GM23338 (cell line): ENCODE results near the gene DBH. TPM values are rescaled to one million over a fixed set of nuclear protein-coding genes. Genes with fewer than 3 reads are reported as not detected.

Experiments
- ATAC-seq: fragments of 200-7000 bp; cut with Tn5 transposase; 3 replicates; pipeline ENCODE4 v1.9.1; 2020
- DNase-seq: peaks from one replicate; pipeline ENCODE4 v3.0.0-alpha.2; 2015; ENCODE audit warnings: low spot score
- H2AFZ ChIP-seq: fragments of 200-600 bp; sonication (generic); 2 replicates; pipeline ENCODE4 v1.8.0; 2016; ENCODE audit warnings: antibody characterized with exemption, mild to moderate bottlenecking, moderate library complexity
- H3F3A ChIP-seq: fragments of 200-600 bp; sonication (generic); replicated peaks from 2 replicates; pipeline ENCODE4 v1.8.0; 2017; ENCODE audit warnings: antibody characterized with exemption, mixed run types, low read depth
- H3K27ac ChIP-seq: fragments of 200-600 bp; sonication (generic); 2 replicates; pipeline ENCODE4 v1.6.1; 2016; ENCODE audit warnings: low read depth
- H3K27me3 ChIP-seq: fragments of 200-600 bp; sonication (generic); 2 replicates; pipeline ENCODE4 v1.8.0; 2016; ENCODE audit warnings: mild to moderate bottlenecking, mixed run types, moderate library complexity; ENCODE audit not compliant: insufficient read depth
- H3K36me3 ChIP-seq: fragments of 200-600 bp; sonication (generic); 2 replicates; pipeline ENCODE4 v1.8.0; 2016; ENCODE audit warnings: mild to moderate bottlenecking; ENCODE audit not compliant: insufficient read depth
- H3K4me1 ChIP-seq: fragments of 200-600 bp; sonication (generic); 2 replicates; pipeline ENCODE4 v1.8.0; 2016; ENCODE audit warnings: mild to moderate bottlenecking, moderate library complexity; ENCODE audit not compliant: insufficient read depth
- H3K4me2 ChIP-seq: fragments of 200-600 bp; sonication (generic); 2 replicates; pipeline ENCODE4 v1.7.1; 2017; ENCODE audit warnings: mixed run types
- H3K4me3 ChIP-seq: fragments of 200-600 bp; sonication (generic); 2 replicates; pipeline ENCODE4 v1.6.1; 2016; ENCODE audit warnings: mixed run types
- H3K79me2 ChIP-seq: fragments of 200-600 bp; sonication (generic); replicated peaks from 2 replicates; pipeline ENCODE4 v1.8.0; 2017; ENCODE audit warnings: mild to moderate bottlenecking; ENCODE audit not compliant: insufficient read depth
- H3K9me2 ChIP-seq: fragments of 200-600 bp; sonication (generic); 2 replicates; pipeline ENCODE4 v1.8.0; 2017; ENCODE audit not compliant: insufficient read depth
- H4K20me1 ChIP-seq: fragments of 200-600 bp; sonication (generic); replicated peaks from 2 replicates; pipeline ENCODE4 v1.8.0; 2017; ENCODE audit warnings: mild to moderate bottlenecking; ENCODE audit not compliant: insufficient read depth
- H3K27ac Mint-ChIP-seq: 2 replicates; pipeline ENCODE4 v1.8.0; 2020; ENCODE audit warnings: inconsistent platforms, mild to moderate bottlenecking, moderate library complexity, mixed read lengths
- H3K27me3 Mint-ChIP-seq: 3 replicates; pipeline ENCODE4 v1.8.0; 2022; ENCODE audit warnings: low read depth, mild to moderate bottlenecking, moderate library complexity, mixed read lengths, inconsistent platforms; ENCODE audit not compliant: insufficient read depth, poor library complexity
- H3K36me3 Mint-ChIP-seq: 3 replicates; pipeline ENCODE4 v1.8.0; 2021; ENCODE audit warnings: low read depth, mild to moderate bottlenecking, inconsistent platforms, moderate library complexity, mixed read lengths
- H3K4me1 Mint-ChIP-seq: 3 replicates; pipeline ENCODE4 v1.8.0; 2020; ENCODE audit warnings: mild to moderate bottlenecking, inconsistent platforms, mixed read lengths
- H3K4me3 Mint-ChIP-seq: 3 replicates; pipeline ENCODE4 v1.8.0; 2021; ENCODE audit warnings: moderate library complexity, mild to moderate bottlenecking, inconsistent platforms, mixed read lengths
- H3K9me3 Mint-ChIP-seq: 3 replicates; pipeline ENCODE4 v1.8.0; 2020; ENCODE audit warnings: moderate library complexity, mild to moderate bottlenecking, inconsistent platforms, mixed read lengths
- CREB1 ChIP-seq: fragments of 250-450 bp; sonication (Bioruptor Pico); IDR thresholded peaks from 2 replicates; pipeline ENCODE4 v1.5.0; 2020; ENCODE audit warnings: low read depth, mild to moderate bottlenecking, moderate library complexity
- EZH2phosphoT487 ChIP-seq: fragments of 200-600 bp; sonication (generic); IDR thresholded peaks from one replicate; pipeline ENCODE4 v1.8.1; 2018; ENCODE audit warnings: antibody characterized with exemption; ENCODE audit not compliant: unreplicated experiment
- JUNB ChIP-seq: IDR thresholded peaks from one replicate; pipeline ENCODE4 v1.6.1; 2016; ENCODE audit warnings: antibody characterized with exemption; ENCODE audit not compliant: unreplicated experiment
- POLR2AphosphoS5 ChIP-seq: IDR thresholded peaks from 2 replicates; pipeline ENCODE4 v1.6.1; 2016; ENCODE audit warnings: antibody characterized with exemption, low read depth
- ZNF114 ChIP-seq: fragments of 250-450 bp; sonication (Bioruptor Pico); IDR thresholded peaks from 2 replicates; pipeline ENCODE4 v1.5.0; 2020; ENCODE audit warnings: mild to moderate bottlenecking, moderate library complexity
- ZNF331 ChIP-seq: fragments of 250-450 bp; sonication (Bioruptor Pico); IDR thresholded peaks from 2 replicates; pipeline ENCODE4 v1.5.0; 2020; ENCODE audit warnings: low read depth, mild to moderate bottlenecking, moderate library complexity
- polyA plus RNA-seq: library from polyadenylated mRNA; unstranded; fragments of >200 nt; fragmentation: Nextera tagmentation; extraction: Ambion mirVana; gene quantifications from 2 replicates; pipeline ENCODE4 v1.2.1, GENCODE V29; 2016
- total RNA-seq: library from RNA; depleted of rRNA; stranded (reverse); fragments of >200 nt; shearing (Covaris generic); gene quantifications from 2 replicates; pipeline ENCODE4 v1.2.3, GENCODE V29; 2014
- TF ChIP-seq, protein P1 (sequence below): IDR thresholded peaks from one replicate; pipeline ENCODE4 v1.6.1; 2018; ENCODE audit warnings: antibody characterized with exemption; ENCODE audit not compliant: unreplicated experiment
- TF ChIP-seq, protein P2 (sequence below): IDR thresholded peaks from 2 replicates; pipeline ENCODE4 v1.6.1; 2016; ENCODE audit warnings: antibody characterized with exemption
- TF ChIP-seq, protein P3 (sequence below), 2 experiments: fragments of 200-600 bp in 1 of 2; sonication (generic) in 1 of 2; conservative IDR thresholded peaks; 2 replicates each; pipeline versions ENCODE4 v1.5.1 to v1.6.1; 2016 to 2017; ENCODE audit warnings: antibody characterized with exemption in 2 of 2, low read depth in 2 of 2, mild to moderate bottlenecking in 2 of 2, moderate library complexity in 1 of 2

Gene DBH
- total and polyA plus RNA-seq, 2 experiments from 2014 or later = 0.08 to 0.24 TPM

DNA sequence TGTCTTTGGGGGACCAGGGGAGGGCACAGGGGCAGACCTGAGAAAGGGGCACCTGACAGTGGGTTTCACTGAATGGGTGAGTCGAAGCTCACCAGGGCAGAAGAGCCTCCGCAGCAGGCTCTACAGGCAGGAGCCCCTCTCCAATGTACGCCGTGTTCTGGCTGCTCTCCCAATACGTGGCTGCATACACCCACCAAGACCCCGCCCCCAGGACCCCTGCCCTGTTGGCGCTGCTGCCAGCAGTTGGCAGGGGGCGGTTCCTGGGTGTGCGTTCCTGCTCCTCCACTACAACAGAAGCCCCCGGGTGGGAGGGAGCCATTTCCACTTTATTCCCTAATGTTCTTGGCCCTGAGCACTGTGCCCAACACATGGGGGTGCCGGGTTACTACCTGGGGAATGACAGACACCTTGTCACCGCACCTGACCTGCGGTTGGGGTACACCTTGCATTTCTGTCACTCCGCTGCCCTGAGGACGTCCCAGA lies 71.6 kb downstream of the DBH start (continued):
- no peak for TF ChIP-seq CREB1
- TF ChIP-seq, protein P1, sequence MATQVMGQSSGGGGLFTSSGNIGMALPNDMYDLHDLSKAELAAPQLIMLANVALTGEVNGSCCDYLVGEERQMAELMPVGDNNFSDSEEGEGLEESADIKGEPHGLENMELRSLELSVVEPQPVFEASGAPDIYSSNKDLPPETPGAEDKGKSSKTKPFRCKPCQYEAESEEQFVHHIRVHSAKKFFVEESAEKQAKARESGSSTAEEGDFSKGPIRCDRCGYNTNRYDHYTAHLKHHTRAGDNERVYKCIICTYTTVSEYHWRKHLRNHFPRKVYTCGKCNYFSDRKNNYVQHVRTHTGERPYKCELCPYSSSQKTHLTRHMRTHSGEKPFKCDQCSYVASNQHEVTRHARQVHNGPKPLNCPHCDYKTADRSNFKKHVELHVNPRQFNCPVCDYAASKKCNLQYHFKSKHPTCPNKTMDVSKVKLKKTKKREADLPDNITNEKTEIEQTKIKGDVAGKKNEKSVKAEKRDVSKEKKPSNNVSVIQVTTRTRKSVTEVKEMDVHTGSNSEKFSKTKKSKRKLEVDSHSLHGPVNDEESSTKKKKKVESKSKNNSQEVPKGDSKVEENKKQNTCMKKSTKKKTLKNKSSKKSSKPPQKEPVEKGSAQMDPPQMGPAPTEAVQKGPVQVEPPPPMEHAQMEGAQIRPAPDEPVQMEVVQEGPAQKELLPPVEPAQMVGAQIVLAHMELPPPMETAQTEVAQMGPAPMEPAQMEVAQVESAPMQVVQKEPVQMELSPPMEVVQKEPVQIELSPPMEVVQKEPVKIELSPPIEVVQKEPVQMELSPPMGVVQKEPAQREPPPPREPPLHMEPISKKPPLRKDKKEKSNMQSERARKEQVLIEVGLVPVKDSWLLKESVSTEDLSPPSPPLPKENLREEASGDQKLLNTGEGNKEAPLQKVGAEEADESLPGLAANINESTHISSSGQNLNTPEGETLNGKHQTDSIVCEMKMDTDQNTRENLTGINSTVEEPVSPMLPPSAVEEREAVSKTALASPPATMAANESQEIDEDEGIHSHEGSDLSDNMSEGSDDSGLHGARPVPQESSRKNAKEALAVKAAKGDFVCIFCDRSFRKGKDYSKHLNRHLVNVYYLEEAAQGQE = no peak
- TF ChIP-seq ZNF114 (CRISPR knock-in tag) = no peak
- TF ChIP-seq, protein P2, sequence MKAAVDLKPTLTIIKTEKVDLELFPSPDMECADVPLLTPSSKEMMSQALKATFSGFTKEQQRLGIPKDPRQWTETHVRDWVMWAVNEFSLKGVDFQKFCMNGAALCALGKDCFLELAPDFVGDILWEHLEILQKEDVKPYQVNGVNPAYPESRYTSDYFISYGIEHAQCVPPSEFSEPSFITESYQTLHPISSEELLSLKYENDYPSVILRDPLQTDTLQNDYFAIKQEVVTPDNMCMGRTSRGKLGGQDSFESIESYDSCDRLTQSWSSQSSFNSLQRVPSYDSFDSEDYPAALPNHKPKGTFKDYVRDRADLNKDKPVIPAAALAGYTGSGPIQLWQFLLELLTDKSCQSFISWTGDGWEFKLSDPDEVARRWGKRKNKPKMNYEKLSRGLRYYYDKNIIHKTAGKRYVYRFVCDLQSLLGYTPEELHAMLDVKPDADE = no peak
- TF ChIP-seq POLR2AphosphoS5 = no peak
- no peak for TF ChIP-seq EZH2phosphoT487

DNA sequence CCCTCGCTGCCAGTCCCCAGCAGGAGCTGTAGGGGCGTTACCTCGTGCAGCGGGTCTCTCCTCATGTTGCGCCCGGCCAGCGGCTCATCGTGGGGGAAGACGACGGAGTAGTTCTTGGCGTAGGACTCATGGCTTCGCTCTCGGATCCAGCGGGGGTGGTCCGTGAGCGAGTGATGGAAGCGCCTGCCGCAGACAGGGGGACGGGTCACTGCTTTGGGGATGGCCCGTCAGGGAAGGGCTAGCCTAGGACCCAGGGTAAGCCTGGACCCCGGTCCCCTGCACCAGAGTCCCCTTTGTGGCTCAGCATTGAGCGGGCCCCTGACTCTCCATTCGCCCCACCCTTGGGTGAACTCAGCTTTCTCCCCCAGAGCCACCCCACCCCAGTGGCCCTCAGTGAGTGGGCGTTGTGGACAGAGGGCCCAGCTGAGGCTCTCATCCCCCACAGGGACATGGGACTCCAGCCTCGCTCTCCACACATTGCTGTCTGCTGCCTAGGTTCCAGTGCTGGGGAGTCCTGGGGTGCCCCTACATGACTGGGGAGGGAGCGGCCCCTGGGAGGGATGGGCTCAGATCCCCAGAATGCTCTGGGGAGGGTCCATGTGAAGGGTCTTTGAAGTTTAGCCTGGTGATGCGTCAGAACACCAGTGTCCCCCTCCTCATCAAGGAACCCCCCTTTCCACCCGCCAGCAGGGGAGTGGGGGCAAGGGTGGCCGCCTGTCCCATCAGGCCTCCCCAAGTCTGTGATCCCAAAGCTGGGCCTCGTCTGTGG lies 72.3 kb downstream of the DBH start:
- Histone ChIP-seq H3K27me3 (no peaks in the 10 kb centered on the region), H3K4me1 (no peaks in the 10 kb centered on the region), H3K36me3 (no peaks in the 10 kb centered on the region), H3K27ac (no peak overlapping the region), H3K4me3 (no peak overlapping the region), H3F3A (no peaks in the 10 kb centered on the region), H4K20me1 (no peaks in the 10 kb centered on the region), H2AFZ (no peak overlapping the region), H3K4me2 (no peak overlapping the region), H3K79me2 (no peaks in the 10 kb centered on the region), H3K9me2 (no peaks in the 10 kb centered on the region)
- H3K36me3 Mint-ChIP-seq = no peaks in the 10 kb centered on the region
- H3K4me3 Mint-ChIP-seq = no peak overlapping the region
- no peaks in the 10 kb centered on the region for H3K9me3 Mint-ChIP-seq
- ATAC-seq = no peak
- H3K4me1 Mint-ChIP-seq = peaks cover 3% of the 10 kb centered on the region; the same call in 1 of the 3 replicates
- H3K27me3 Mint-ChIP-seq = peaks cover 14% of the 10 kb centered on the region
- DNase-seq = no peak
- no peak overlapping the region for H3K27ac Mint-ChIP-seq
- no peak for TF ChIP-seq JUNB
- TF ChIP-seq, protein P3, sequence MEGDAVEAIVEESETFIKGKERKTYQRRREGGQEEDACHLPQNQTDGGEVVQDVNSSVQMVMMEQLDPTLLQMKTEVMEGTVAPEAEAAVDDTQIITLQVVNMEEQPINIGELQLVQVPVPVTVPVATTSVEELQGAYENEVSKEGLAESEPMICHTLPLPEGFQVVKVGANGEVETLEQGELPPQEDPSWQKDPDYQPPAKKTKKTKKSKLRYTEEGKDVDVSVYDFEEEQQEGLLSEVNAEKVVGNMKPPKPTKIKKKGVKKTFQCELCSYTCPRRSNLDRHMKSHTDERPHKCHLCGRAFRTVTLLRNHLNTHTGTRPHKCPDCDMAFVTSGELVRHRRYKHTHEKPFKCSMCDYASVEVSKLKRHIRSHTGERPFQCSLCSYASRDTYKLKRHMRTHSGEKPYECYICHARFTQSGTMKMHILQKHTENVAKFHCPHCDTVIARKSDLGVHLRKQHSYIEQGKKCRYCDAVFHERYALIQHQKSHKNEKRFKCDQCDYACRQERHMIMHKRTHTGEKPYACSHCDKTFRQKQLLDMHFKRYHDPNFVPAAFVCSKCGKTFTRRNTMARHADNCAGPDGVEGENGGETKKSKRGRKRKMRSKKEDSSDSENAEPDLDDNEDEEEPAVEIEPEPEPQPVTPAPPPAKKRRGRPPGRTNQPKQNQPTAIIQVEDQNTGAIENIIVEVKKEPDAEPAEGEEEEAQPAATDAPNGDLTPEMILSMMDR (conservative IDR thresholded peaks at IDR 0.05; ENCODE audit: low read depth in 2 of 2) = no peak
- no peak for TF ChIP-seq ZNF331 (CRISPR knock-in tag)
- TF ChIP-seq, protein P1 = no peak
- no peak for TF ChIP-seq POLR2AphosphoS5
